ENCODE results near the gene SLC43A1. TPM values are rescaled to one million over a fixed set of nuclear protein-coding genes. Genes with fewer than 3 reads are reported as not detected.

The SLC43A1 gene
- total RNA-seq, 6 experiments from 2014 or later: 38.9 to 173 (median 106) TPM

DNA sequence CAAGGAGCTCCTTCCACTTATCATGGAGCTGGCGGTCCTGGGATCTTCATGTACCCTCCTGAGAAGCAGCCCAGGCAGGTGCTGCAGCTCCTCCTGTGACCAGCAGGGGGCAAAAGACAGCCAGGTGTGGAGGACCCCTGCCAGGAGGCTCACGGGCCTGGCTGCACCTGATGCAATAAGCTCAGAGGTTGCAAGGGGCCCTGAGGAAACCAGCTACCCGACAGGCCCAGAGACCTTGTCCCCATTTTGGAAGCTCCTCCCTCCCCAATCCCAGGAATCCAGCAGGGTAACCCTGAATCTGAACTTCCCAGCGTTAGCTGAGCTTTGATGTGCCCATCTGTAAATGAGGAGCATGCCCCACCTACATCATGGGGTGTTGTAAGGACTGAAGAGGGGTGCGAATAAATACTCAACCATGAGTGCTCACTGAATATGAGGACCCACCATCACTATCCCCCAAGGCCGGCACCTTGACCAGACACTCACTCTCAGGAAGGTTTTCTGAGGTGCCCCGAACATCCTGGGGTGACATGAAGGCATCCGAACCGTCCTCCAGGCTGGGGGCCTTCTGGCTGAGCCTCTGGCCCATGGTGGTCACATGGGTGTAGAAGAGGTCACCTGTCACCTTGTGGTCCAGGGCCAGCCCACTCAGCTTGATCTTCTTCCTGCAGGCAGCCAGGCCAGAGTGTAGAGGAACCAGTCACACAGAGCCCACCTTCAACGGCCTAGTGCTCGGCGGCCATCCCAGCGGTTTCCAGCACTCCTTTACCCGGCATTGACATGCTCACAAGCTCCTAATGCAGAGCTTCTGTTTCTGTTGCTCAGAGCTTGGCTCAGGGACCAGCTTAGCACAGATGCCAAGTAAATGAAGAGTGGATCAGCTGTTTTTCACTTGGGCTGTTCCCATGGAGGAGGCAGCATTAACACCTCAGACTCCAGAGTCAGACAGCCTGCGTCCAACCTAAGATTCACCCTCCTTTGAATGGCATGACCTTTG lies 21.7 kb downstream of the SLC43A1 start:
- WGBS (ENCODE audit: insufficient coverage, low coverage, low lambda C conversion rate, missing lambda C conversion rate): 61% methylated on average over 5 of the region's 15 CpGs
- ATAC-seq: peak; percentile 57 to 72 (median 72)
- intact Hi-C loops (cut with DNase I): loop anchor here (5.0 kb wide), 1 partner anchor 33 kb away; no protein-coding TSS in a partner anchor

GRCh38 chr11:57491371-57492061 lies 24.0 kb downstream of the SLC43A1 start:
- H3K36me3 ChIP-seq: peaks cover 0 to 72% (median 36%) of the 10 kb centered on the region in 4 donors
- H3K27ac ChIP-seq: no peak overlapping the region
- no peak overlapping the region for H3K4me3 ChIP-seq
- 71% methylated on average over 3 of the region's 11 CpGs for WGBS (ENCODE audit: insufficient coverage, low coverage, low lambda C conversion rate, missing lambda C conversion rate)
- no peak for DNase-seq
- peak; percentile 23 to 36 (median 30) for ATAC-seq
- no peaks in the 10 kb centered on the region for H3K9me3 ChIP-seq
- intact Hi-C loops (cut with DNase I): loop anchor here (5.0 kb wide), 1 partner anchor 36 kb away; no protein-coding TSS in a partner anchor
- peaks cover 0 to 31% (median 15%) of the 10 kb centered on the region in 4 donors for H3K4me1 ChIP-seq
- peak; percentile 51 to 70 (median 62) for TF ChIP-seq CTCF (IDR thresholded peaks at IDR 0.05)
- no peak for TF ChIP-seq POLR2A (IDR thresholded peaks at IDR 0.05)
- H3K27me3 ChIP-seq: no peaks in the 10 kb centered on the region

More for the DNA sequence above, 21.7 kb downstream of the SLC43A1 start:
- H3K36me3 ChIP-seq: peaks cover 0 to 54% (median 29%) of the 10 kb centered on the region in 4 donors
- H3K4me1 ChIP-seq: peaks cover 0 to 52% (median 26%) of the 10 kb centered on the region in 4 donors
- no peaks in the 10 kb centered on the region for H3K9me3 ChIP-seq
- no peaks in the 10 kb centered on the region for H3K27me3 ChIP-seq
- peak; percentile 74 to 84 (median 83) for DNase-seq
- peak overlapping the region in 1 of 3 donors; percentile 37 for H3K27ac ChIP-seq
- TF ChIP-seq POLR2A (IDR thresholded peaks at IDR 0.05): no peak
- TF ChIP-seq CTCF (IDR thresholded peaks at IDR 0.05): peak; percentile 86 to 96 (median 94)
- no peak overlapping the region for H3K4me3 ChIP-seq

DNA sequence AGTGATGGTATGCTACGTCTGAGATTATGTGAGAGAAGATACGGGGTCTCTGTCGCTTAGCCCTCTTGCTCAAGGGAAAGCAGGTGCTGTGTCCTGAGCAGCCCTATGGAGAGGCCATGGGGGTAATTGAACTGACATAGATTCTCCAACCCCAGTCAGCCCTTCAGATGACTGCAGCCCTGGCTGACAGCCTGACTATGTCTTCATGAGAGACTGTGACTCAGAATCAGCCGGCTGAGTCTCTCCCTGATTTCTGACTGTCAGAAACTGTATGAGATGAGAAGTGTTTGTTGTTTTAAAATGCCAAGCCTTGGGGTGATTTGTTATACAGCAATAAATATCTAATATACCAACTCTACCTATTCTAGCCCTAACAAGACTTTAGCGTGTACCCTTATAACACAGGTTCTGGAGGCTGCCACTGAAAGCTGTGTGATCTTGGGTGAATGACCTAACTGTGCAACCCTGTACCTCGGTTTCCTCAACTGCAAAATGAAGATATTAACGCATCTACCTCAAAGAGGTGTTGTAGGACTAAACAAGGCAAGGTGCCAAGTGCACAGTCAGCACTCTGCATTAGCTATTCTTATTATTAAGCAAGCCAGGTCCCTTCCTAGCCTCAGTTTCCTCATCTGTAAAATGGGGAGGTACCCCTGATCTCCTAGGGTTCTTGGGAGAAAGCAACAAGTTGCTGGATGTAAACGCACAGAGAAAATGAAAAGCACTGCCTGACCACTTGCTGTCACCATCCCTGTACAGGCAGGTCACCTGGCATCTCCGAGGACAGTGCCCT lies 24.9 kb downstream of the SLC43A1 start:
- H3K36me3 ChIP-seq: peaks cover 0 to 76% (median 35%) of the 10 kb centered on the region in 4 donors
- WGBS (ENCODE audit: insufficient coverage, low coverage, low lambda C conversion rate, missing lambda C conversion rate): 57% methylated on average over 4 of the region's 9 CpGs
- intact Hi-C loops (cut with DNase I): loop anchor here (5.0 kb wide), 1 partner anchor 37 kb away; no protein-coding TSS in a partner anchor
- H3K27me3 ChIP-seq: no peaks in the 10 kb centered on the region
- no peak overlapping the region for H3K4me3 ChIP-seq
- H3K27ac ChIP-seq: no peak overlapping the region
- no peaks in the 10 kb centered on the region for H3K9me3 ChIP-seq
- DNase-seq (no peak), ATAC-seq (no peak)
- peaks cover 0 to 23% (median 11%) of the 10 kb centered on the region in 4 donors for H3K4me1 ChIP-seq
- TF ChIP-seq CTCF (IDR thresholded peaks at IDR 0.05) (no peak), POLR2A (IDR thresholded peaks at IDR 0.05) (no peak)
